NCI-H1092 treated with DMSO at 0.1 percent for 48 hours (cell line): ENCODE results near the gene PLXDC1.
"Not testable (repeated sequence)": the region's sequence is repeated elsewhere in the genome, so short reads cannot be mapped to it uniquely, and the experiment has no call there.

Experiments used
- DNase-seq: peaks from one replicate; lab custom pipeline; 2025; lab: John Stamatoyannopoulos, UW

The PLXDC1 gene

GRCh38 chr17:39181303-39181702, 29.9 kb upstream of the PLXDC1 start:
- no peak for DNase-seq

- no peak for DNase-seq
Measured at GRCh38 chr17:39178536-39178935, 27.1 kb upstream of the PLXDC1 start.

GRCh38 chr17:39177256-39177655, 25.8 kb upstream of the PLXDC1 start:
- no peak for DNase-seq

- no peak for DNase-seq
Measured at GRCh38 chr17:39175695-39176093, 24.3 kb upstream of the PLXDC1 start.

GRCh38 chr17:39174920-39175694, 23.7 kb upstream of the PLXDC1 start:
- peak; percentile 44 for DNase-seq

GRCh38 chr17:39173526-39174274, 22.3 kb upstream of the PLXDC1 start:
- DNase-seq: no peak

- DNase-seq: no peak
Measured at GRCh38 chr17:39173080-39173479, 21.6 kb upstream of the PLXDC1 start.

- DNase-seq: no peak
Measured at GRCh38 chr17:39171933-39172332, 20.5 kb upstream of the PLXDC1 start.

- no peak for DNase-seq
Measured at GRCh38 chr17:39170558-39170957, 19.1 kb upstream of the PLXDC1 start.

- DNase-seq: no peak
Measured at GRCh38 chr17:39170109-39170508, 18.7 kb upstream of the PLXDC1 start.

- no peak for DNase-seq
Measured at GRCh38 chr17:39169518-39169917, 18.1 kb upstream of the PLXDC1 start.

GRCh38 chr17:39169101-39169500, 17.7 kb upstream of the PLXDC1 start:
- no peak for DNase-seq

- DNase-seq: not testable (repeated sequence)
Measured at GRCh38 chr17:39168503-39168902, 17.1 kb upstream of the PLXDC1 start.

GRCh38 chr17:39167476-39167875, 16.0 kb upstream of the PLXDC1 start:
- no peak for DNase-seq

GRCh38 chr17:39166437-39167335, 15.2 kb upstream of the PLXDC1 start:
- DNase-seq: no peak

- DNase-seq: no peak
Measured at GRCh38 chr17:39165841-39166349, 14.5 kb upstream of the PLXDC1 start, which contains the start of gene ARL5C. Gene ARL5C (minus strand): TSS chr17:39166161. CDS start chr17:39165760, 401 bp downstream.

- no peak for DNase-seq
Measured at GRCh38 chr17:39165178-39165840, 13.9 kb upstream of the PLXDC1 start.

GRCh38 chr17:39164675-39165143, 13.3 kb upstream of the PLXDC1 start:
- no peak for DNase-seq

GRCh38 chr17:39161962-39162361, 10.5 kb upstream of the PLXDC1 start:
- DNase-seq: no peak

GRCh38 chr17:39158623-39159022, 7.2 kb upstream of the PLXDC1 start:
- DNase-seq: no peak

- DNase-seq: no peak
Measured at GRCh38 chr17:39156491-39156890, 5.1 kb upstream of the PLXDC1 start.
